Stimulated activated CD8-positive, alpha-beta memory T cell treated with anti-CD3 and anti-CD28 coated beads, Interleukin-4, amount 100 ng/mL, for 48 hours (primary cell): Measurements from ENCODE around the gene STX18.
"Not testable (repeated sequence)": the region's sequence is repeated elsewhere in the genome, so short reads cannot be mapped to it uniquely, and the experiment has no call there.

Experiments used
- DNase-seq: peaks from one replicate; pipeline ENCODE4 v3.0.0-alpha.2; 2020

STX18 gene

GRCh38 chr4:4552042-4552441 is 10.2 kb upstream of the STX18 start:
- DNase-seq = not testable (repeated sequence)

- DNase-seq = not testable (repeated sequence)
Observed at GRCh38 chr4:4550161-4550560, 8.3 kb upstream of the STX18 start.

GRCh38 chr4:4549534-4549933 is 7.7 kb upstream of the STX18 start:
- no peak for DNase-seq

- DNase-seq = no peak
Observed at GRCh38 chr4:4542774-4543485, 1.1 kb upstream of the STX18 start.

GRCh38 chr4:4541040-4541631 is 712 bp downstream of the STX18 start:
- DNase-seq = peak; percentile 50

GRCh38 chr4:4539481-4539880 is 2.4 kb downstream of the STX18 start:
- no peak for DNase-seq

- DNase-seq = no peak
Observed at GRCh38 chr4:4535590-4535989, 6.3 kb downstream of the STX18 start.

GRCh38 chr4:4534515-4535145 is 7.2 kb downstream of the STX18 start:
- no peak for DNase-seq

GRCh38 chr4:4533461-4534169 is 8.2 kb downstream of the STX18 start:
- no peak for DNase-seq

- DNase-seq = no peak
Observed at GRCh38 chr4:4532371-4533154, 9.3 kb downstream of the STX18 start.

- no peak for DNase-seq
Observed at GRCh38 chr4:4529392-4529791, 12.5 kb downstream of the STX18 start.

GRCh38 chr4:4526401-4526800 is 15.4 kb downstream of the STX18 start:
- DNase-seq = no peak

- DNase-seq = peak; percentile 37
Observed at GRCh38 chr4:4524364-4524763, 17.5 kb downstream of the STX18 start.

- DNase-seq = no peak
Observed at GRCh38 chr4:4521731-4522130, 20.1 kb downstream of the STX18 start.

- no peak for DNase-seq
Observed at GRCh38 chr4:4521136-4521535, 20.7 kb downstream of the STX18 start.

- DNase-seq = no peak
Observed at GRCh38 chr4:4519297-4519894, 22.5 kb downstream of the STX18 start.

GRCh38 chr4:4518747-4519146 is 23.1 kb downstream of the STX18 start:
- DNase-seq = no peak

- no peak for DNase-seq
Observed at GRCh38 chr4:4514786-4515185, 27.1 kb downstream of the STX18 start.

- no peak for DNase-seq
Observed at GRCh38 chr4:4512282-4512681, 29.6 kb downstream of the STX18 start.

GRCh38 chr4:4510641-4511040 is 31.2 kb downstream of the STX18 start:
- not testable (repeated sequence) for DNase-seq

GRCh38 chr4:4509521-4509920 is 32.3 kb downstream of the STX18 start:
- DNase-seq = no peak

- DNase-seq = no peak
Observed at GRCh38 chr4:4507923-4508322, 33.9 kb downstream of the STX18 start.
